D721Med (cell line): ENCODE measurements around the gene CDC42EP5.

Experiments used
- DNase-seq: peaks from one replicate; pipeline ENCODE4 v3.0.0; 2011; ENCODE audit warnings: low spot score; ENCODE audit not compliant: insufficient read length
- FAIRE-seq: peaks from 2 replicates; lab custom pipeline; 2011; peaks lifted over from hg19 to GRCh38; lab: Jason Lieb, UNC
- CTCF ChIP-seq: IDR thresholded peaks from 2 replicates; pipeline ENCODE4 v1.5.1; 2012; ENCODE audit warnings: mild to moderate bottlenecking, control low read depth; ENCODE audit not compliant: insufficient read depth; ENCODE audit errors: missing control alignments

The CDC42EP5 gene

GRCh38 chr19:54430306-54431254, 42.5 kb downstream of the CDC42EP5 start:
- peak; percentile 46 for TF ChIP-seq CTCF
- no peak for FAIRE-seq
- peak; percentile 77 for DNase-seq

GRCh38 chr19:54429545-54430227, 43.4 kb downstream of the CDC42EP5 start:
- FAIRE-seq, result no peak
- peak; percentile 11 for DNase-seq
- no peak for TF ChIP-seq CTCF

- DNase-seq, result peak; percentile 6
- no peak for TF ChIP-seq CTCF
- FAIRE-seq, result no peak
Measured at GRCh38 chr19:54429176-54429495, 44.0 kb downstream of the CDC42EP5 start.

GRCh38 chr19:54428323-54429175, 44.5 kb downstream of the CDC42EP5 start:
- FAIRE-seq, result no peak
- no peak for DNase-seq

GRCh38 chr19:54427586-54427985, 45.5 kb downstream of the CDC42EP5 start:
- FAIRE-seq (no peak), DNase-seq (no peak)
- TF ChIP-seq CTCF, result no peak

More at GRCh38 chr19:54428323-54429175, 44.5 kb downstream of the CDC42EP5 start:
- no peak for TF ChIP-seq CTCF

GRCh38 chr19:54426291-54426931, 46.7 kb downstream of the CDC42EP5 start:
- TF ChIP-seq CTCF, result no peak
- DNase-seq, result peak; percentile 11
- no peak for FAIRE-seq
